ENCODE measurements around the gene NPAS3. TPM values are rescaled to one million over a fixed set of nuclear protein-coding genes. Genes with fewer than 3 reads are reported as not detected.

Gene NPAS3
- polyA plus RNA-seq, 1 donor: 1.0 TPM

DNA sequence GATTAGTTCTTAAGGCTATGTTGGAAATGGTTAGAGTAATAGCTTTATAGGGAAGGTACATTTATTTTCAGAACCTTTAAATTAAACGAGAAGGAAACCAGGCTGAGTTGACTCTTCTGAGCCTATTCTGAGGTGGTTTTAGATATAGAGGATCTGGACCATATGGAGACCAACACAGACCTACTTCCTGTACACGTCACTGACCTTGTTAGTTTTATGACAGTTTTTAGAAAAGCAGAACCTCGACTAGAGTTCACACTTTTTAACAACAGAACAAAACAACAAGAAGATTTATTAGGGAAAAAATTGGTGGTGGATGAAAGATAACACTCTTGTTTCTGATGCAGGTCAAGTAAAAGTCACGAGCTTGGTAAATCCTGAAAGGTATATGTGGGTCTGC is 107.1 kb downstream of the NPAS3 start:
- WGBS (ENCODE audit: insufficient coverage, low lambda C conversion rate): 92% methylated on average over 2 of the region's 4 CpGs
- Histone ChIP-seq H3K4me3 (ENCODE audit: low read length) (no peak overlapping the region), H3K9me3 (ENCODE audit: control insufficient read depth, low read depth, low read length) (no peaks in the 10 kb centered on the region), H3K27ac (ENCODE audit: low read length) (no peak overlapping the region), H3K36me3 (ENCODE audit: control insufficient read depth, insufficient read depth, low read length) (no peaks in the 10 kb centered on the region), H3K4me1 (ENCODE audit: control insufficient read depth, insufficient read depth, low read length) (no peaks in the 10 kb centered on the region), H3K27me3 (ENCODE audit: control insufficient read depth, insufficient read depth, low read length) (no peaks in the 10 kb centered on the region)
- DNase-seq: no peak

DNA sequence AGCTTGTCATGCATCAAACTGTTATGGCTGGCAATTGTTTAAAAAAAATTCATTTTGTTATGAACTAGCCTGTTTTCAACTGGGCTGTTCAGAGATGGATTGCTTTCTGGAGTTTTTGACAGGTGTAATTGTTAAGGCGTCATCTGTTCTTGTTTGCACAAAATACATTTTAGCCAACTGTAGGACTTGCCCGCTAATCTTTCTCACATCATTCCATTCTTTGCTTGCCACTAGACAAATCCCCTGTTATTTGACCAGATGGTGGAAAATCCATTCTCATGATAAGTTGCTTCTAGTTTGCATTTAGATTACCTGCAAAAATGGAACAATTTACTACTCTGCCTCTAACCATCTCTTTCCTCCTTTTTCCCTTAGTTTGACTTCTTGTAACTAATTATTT is 114.3 kb downstream of the NPAS3 start:
- H3K4me3 ChIP-seq (ENCODE audit: low read length): no peak overlapping the region
- no peak overlapping the region for H3K27ac ChIP-seq (ENCODE audit: low read length)
- WGBS (ENCODE audit: insufficient coverage, low lambda C conversion rate): 64% methylated on average over 2 of the region's 2 CpGs
- H3K9me3 ChIP-seq (ENCODE audit: control insufficient read depth, low read depth, low read length): no peaks in the 10 kb centered on the region
- no peaks in the 10 kb centered on the region for H3K36me3 ChIP-seq (ENCODE audit: control insufficient read depth, insufficient read depth, low read length)
- H3K4me1 ChIP-seq (ENCODE audit: control insufficient read depth, insufficient read depth, low read length): no peaks in the 10 kb centered on the region
- H3K27me3 ChIP-seq (ENCODE audit: control insufficient read depth, insufficient read depth, low read length): no peaks in the 10 kb centered on the region
- DNase-seq: no peak

DNA sequence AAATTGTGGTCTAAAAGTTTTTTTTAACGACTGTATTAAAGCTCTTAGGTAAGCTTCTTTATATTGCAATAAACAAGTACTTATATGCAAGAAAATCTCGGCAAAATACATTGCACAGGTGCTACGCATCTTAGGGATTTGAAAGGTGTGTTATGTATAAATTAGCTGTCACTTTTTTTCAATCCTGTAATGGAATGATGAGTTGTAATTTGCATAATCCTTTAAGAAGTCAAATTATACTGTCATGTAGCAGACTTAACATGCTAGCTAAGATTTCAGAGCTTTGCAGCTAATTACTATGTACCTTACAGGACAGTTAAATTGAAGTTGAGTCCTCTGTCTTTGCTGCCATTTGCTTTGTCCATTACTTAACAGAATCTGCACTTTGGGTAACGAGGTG is 117.5 kb downstream of the NPAS3 start:
- no peaks in the 10 kb centered on the region for H3K36me3 ChIP-seq (ENCODE audit: control insufficient read depth, insufficient read depth, low read length)
- DNase-seq: no peak
- 77% methylated on average over 2 of the region's 4 CpGs for WGBS (ENCODE audit: insufficient coverage, low lambda C conversion rate)
- H3K9me3 ChIP-seq (ENCODE audit: control insufficient read depth, low read depth, low read length): no peaks in the 10 kb centered on the region
- no peak overlapping the region for H3K4me3 ChIP-seq (ENCODE audit: low read length)
- no peaks in the 10 kb centered on the region for H3K4me1 ChIP-seq (ENCODE audit: control insufficient read depth, insufficient read depth, low read length)
- no peaks in the 10 kb centered on the region for H3K27me3 ChIP-seq (ENCODE audit: control insufficient read depth, insufficient read depth, low read length)
- no peak overlapping the region for H3K27ac ChIP-seq (ENCODE audit: low read length)

DNA sequence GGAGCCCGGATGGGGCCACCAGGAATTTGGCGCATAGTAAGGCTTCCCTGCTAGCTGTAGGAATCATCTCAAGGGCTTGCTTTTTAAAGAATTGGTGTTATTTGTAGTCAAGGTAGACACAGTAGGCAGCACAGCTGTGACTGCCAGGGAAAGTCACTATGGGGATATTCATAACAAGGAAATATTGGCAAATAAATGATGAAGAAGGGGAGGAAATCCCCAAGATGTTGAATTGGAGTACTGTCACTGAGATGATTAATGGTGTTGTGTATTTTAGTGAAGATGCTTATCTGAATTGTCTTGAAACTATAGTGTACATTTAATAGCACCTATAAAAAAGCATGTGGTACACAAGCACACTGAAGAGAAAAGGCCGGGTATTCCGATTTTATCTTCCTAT is 118.9 kb downstream of the NPAS3 start:
- Histone ChIP-seq H3K27me3 (ENCODE audit: control insufficient read depth, insufficient read depth, low read length) (no peaks in the 10 kb centered on the region), H3K4me1 (ENCODE audit: control insufficient read depth, insufficient read depth, low read length) (no peaks in the 10 kb centered on the region), H3K27ac (ENCODE audit: low read length) (no peak overlapping the region), H3K4me3 (ENCODE audit: low read length) (no peak overlapping the region), H3K9me3 (ENCODE audit: control insufficient read depth, low read depth, low read length) (no peaks in the 10 kb centered on the region), H3K36me3 (ENCODE audit: control insufficient read depth, insufficient read depth, low read length) (no peaks in the 10 kb centered on the region)
- DNase-seq: no peak
- WGBS (ENCODE audit: insufficient coverage, low lambda C conversion rate): 70% methylated on average over 2 of the region's 4 CpGs

DNA sequence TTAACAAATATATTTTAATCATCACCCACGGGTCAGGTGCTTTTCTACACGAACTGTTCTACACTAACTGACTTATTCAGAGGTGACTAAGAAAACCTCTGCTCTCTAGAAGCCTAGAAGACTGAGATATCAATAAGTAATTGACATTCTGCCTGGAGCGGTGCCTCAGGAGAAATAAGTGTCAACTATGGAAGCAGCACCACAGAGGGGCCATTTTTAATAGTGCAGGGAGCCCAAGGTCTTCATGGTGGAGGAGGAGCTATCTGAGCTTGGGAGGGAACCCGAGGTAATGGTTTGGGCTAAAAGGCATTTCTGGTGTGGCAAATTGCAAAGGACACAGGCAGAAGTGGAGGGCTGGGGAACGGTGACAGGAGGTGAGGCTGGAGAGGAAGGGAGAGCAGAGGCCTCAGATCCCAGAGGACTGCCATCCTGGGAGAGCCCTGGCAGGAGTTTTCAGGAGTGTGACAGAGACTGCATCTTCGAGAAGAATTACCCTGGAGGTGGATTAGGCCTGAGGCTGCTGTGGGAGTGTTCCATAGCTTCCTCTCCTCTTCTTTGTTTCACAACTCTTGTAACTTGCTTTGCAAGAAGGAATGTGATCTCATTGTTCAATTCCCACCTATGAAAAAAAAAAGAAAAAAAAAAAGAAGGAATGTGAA is 123.1 kb downstream of the NPAS3 start:
- Histone ChIP-seq H3K4me1 (ENCODE audit: control insufficient read depth, insufficient read depth, low read length) (no peaks in the 10 kb centered on the region), H3K9me3 (ENCODE audit: control insufficient read depth, low read depth, low read length) (no peaks in the 10 kb centered on the region), H3K27me3 (ENCODE audit: control insufficient read depth, insufficient read depth, low read length) (no peaks in the 10 kb centered on the region), H3K4me3 (ENCODE audit: low read length) (no peak overlapping the region), H3K27ac (ENCODE audit: low read length) (no peak overlapping the region), H3K36me3 (ENCODE audit: control insufficient read depth, insufficient read depth, low read length) (no peaks in the 10 kb centered on the region)
- WGBS (ENCODE audit: insufficient coverage, low lambda C conversion rate): no CpG with 5 or more reads among the region's 6 CpGs
- no peak for DNase-seq

DNA sequence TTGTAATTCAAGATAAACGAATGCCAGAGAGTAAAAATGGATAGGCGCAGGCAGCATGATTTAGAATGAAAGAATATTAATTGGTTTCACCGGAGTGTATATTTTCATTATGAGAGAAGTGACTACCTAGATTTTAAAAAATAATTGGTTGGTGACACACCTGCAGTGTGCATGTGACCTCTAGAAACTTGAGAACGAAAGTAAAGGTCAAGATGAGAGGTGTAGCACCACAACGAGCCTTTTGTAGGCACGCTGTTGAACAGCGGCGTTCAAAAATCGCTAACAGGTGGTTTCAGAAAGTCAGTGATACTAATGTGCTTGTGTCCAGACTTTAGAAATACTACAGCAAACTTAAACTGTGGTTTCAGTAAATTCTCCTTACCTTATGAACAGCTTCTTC is 123.8 kb downstream of the NPAS3 start:
- Histone ChIP-seq H3K9me3 (ENCODE audit: control insufficient read depth, low read depth, low read length) (no peaks in the 10 kb centered on the region), H3K4me3 (ENCODE audit: low read length) (no peak overlapping the region), H3K27ac (ENCODE audit: low read length) (no peak overlapping the region), H3K4me1 (ENCODE audit: control insufficient read depth, insufficient read depth, low read length) (no peaks in the 10 kb centered on the region), H3K36me3 (ENCODE audit: control insufficient read depth, insufficient read depth, low read length) (no peaks in the 10 kb centered on the region), H3K27me3 (ENCODE audit: control insufficient read depth, insufficient read depth, low read length) (no peaks in the 10 kb centered on the region)
- 90% methylated on average over 2 of the region's 9 CpGs for WGBS (ENCODE audit: insufficient coverage, low lambda C conversion rate)
- no peak for DNase-seq

DNA sequence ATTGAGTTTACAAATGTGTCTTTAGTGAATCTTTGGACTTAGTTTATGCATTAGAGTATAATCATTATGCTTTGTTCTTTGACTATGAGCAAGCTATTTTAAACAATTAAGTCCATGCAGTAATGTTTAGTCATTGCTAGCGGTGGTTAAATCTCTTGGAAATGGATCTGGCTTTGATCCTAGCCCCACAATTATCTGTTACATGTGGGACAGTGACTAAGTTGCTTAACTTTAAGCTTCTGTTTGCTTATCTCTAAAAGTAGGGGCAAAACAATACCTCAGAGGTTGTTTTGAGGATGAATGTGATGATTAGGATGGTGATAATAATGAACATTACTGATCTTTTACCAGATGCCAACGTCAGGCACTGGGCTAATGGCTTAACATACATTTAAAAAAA is 124.2 kb downstream of the NPAS3 start:
- no peaks in the 10 kb centered on the region for H3K9me3 ChIP-seq (ENCODE audit: control insufficient read depth, low read depth, low read length)

DNA sequence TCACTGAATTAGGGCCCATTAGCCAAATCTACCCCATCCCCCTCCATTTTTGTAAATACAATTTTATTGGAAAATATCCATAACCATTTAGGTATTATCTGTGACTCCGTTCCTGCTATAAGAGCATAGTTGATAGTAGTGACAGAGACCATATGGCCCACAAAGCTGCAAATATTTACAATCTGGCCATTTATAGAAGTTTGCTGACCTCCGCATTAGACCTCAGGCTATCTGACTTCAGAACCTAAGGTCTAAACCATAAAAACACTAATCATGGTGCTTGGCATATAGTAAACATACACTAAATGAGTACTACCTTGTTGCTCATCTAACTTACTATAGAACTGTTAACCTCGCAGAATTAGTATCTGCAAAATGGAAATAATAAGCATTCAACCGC is 124.8 kb downstream of the NPAS3 start:
- H3K4me1 ChIP-seq (ENCODE audit: control insufficient read depth, insufficient read depth, low read length): no peaks in the 10 kb centered on the region
- H3K27ac ChIP-seq (ENCODE audit: low read length): no peak overlapping the region
- no peak overlapping the region for H3K4me3 ChIP-seq (ENCODE audit: low read length)
- H3K27me3 ChIP-seq (ENCODE audit: control insufficient read depth, insufficient read depth, low read length): no peaks in the 10 kb centered on the region
- 100% methylated on average over 3 of the region's 4 CpGs for WGBS (ENCODE audit: insufficient coverage, low lambda C conversion rate)
- H3K36me3 ChIP-seq (ENCODE audit: control insufficient read depth, insufficient read depth, low read length): no peaks in the 10 kb centered on the region
- H3K9me3 ChIP-seq (ENCODE audit: control insufficient read depth, low read depth, low read length): no peaks in the 10 kb centered on the region
- no peak for DNase-seq

More for the DNA sequence above, 124.2 kb downstream of the NPAS3 start:
- H3K27ac ChIP-seq (ENCODE audit: low read length): no peak overlapping the region
- H3K4me3 ChIP-seq (ENCODE audit: low read length): no peak overlapping the region
- DNase-seq: no peak
- H3K27me3 ChIP-seq (ENCODE audit: control insufficient read depth, insufficient read depth, low read length): no peaks in the 10 kb centered on the region
- no CpG with 5 or more reads among the region's 2 CpGs for WGBS (ENCODE audit: insufficient coverage, low lambda C conversion rate)
- H3K36me3 ChIP-seq (ENCODE audit: control insufficient read depth, insufficient read depth, low read length): no peaks in the 10 kb centered on the region
- H3K4me1 ChIP-seq (ENCODE audit: control insufficient read depth, insufficient read depth, low read length): no peaks in the 10 kb centered on the region

DNA sequence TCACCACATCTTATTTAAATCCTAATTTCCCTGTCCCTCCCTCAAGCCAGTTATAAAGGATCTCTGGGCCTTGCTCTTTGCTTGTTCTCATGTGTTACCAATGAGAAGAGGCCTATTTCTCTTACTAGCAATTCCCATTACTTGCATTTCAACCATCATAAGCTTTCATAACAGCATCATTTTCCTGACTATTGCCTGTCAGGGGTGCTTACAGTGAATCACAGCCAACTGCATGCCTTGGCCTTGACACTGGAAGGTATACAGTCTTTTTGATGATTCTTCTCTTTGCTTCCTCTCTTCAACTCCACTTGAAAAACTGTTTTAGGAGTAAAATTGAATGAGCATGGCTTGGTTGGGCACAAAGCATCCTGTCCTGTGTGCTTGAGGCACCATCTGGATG is 127.0 kb downstream of the NPAS3 start:
- H3K4me1 ChIP-seq (ENCODE audit: control insufficient read depth, insufficient read depth, low read length): no peaks in the 10 kb centered on the region
- no peak for DNase-seq
- no peak overlapping the region for H3K27ac ChIP-seq (ENCODE audit: low read length)

DNA sequence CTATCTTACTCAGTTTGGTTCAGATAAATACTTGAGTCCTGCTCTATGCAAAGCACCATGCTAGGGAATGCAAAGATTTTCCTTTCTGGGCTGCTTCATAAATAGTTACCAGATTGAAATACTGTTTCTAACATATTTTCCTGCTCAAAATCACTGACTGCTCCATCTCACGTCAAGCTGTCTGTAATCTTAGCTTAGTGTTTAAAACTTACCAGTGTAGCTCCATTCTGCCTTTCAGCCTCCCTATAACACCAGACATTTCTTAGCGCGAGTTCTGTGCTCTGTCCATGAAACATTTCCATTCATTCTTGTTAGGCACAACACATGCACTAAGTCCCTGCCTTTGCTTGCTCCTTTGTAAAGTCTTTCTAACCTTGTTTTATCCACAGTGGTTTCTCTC is 129.4 kb downstream of the NPAS3 start:
- H3K9me3 ChIP-seq (ENCODE audit: control insufficient read depth, low read depth, low read length): no peaks in the 10 kb centered on the region

More for the DNA sequence above, 127.0 kb downstream of the NPAS3 start:
- H3K4me3 ChIP-seq (ENCODE audit: low read length): no peak overlapping the region
- H3K27me3 ChIP-seq (ENCODE audit: control insufficient read depth, insufficient read depth, low read length): no peaks in the 10 kb centered on the region
- H3K36me3 ChIP-seq (ENCODE audit: control insufficient read depth, insufficient read depth, low read length): no peaks in the 10 kb centered on the region
- no peaks in the 10 kb centered on the region for H3K9me3 ChIP-seq (ENCODE audit: control insufficient read depth, low read depth, low read length)

DNA sequence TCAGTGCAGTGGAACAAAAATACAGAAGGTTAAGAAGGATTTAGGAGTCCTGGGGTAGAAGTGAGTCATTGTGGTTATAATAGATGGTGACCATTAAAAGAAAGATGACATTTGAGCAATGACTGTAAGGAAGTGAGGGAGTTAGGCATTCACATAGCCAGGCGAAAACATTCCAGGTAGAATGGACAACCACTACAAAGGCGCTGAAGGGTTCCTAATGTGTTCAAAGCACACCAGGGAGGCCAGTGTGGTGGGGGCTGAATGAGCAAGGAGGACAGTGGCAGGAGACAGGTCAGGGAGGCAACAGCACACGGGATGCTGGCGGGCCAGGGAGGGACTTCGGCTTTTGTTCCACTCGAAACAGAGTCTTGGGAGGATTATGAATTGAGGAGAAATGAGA is 129.9 kb downstream of the NPAS3 start:
- Histone ChIP-seq H3K4me3 (ENCODE audit: low read length) (no peak overlapping the region), H3K27me3 (ENCODE audit: control insufficient read depth, insufficient read depth, low read length) (no peaks in the 10 kb centered on the region), H3K4me1 (ENCODE audit: control insufficient read depth, insufficient read depth, low read length) (no peaks in the 10 kb centered on the region), H3K27ac (ENCODE audit: low read length) (no peak overlapping the region), H3K9me3 (ENCODE audit: control insufficient read depth, low read depth, low read length) (no peaks in the 10 kb centered on the region), H3K36me3 (ENCODE audit: control insufficient read depth, insufficient read depth, low read length) (no peaks in the 10 kb centered on the region)
- WGBS (ENCODE audit: insufficient coverage, low lambda C conversion rate): no CpG with 5 or more reads among the region's 6 CpGs
- no peak for DNase-seq

More for the DNA sequence above, 129.4 kb downstream of the NPAS3 start:
- no peak for DNase-seq
- no peaks in the 10 kb centered on the region for H3K27me3 ChIP-seq (ENCODE audit: control insufficient read depth, insufficient read depth, low read length)
- H3K4me3 ChIP-seq (ENCODE audit: low read length): no peak overlapping the region
- no CpG with 5 or more reads among the region's 3 CpGs for WGBS (ENCODE audit: insufficient coverage, low lambda C conversion rate)
- no peaks in the 10 kb centered on the region for H3K36me3 ChIP-seq (ENCODE audit: control insufficient read depth, insufficient read depth, low read length)
- no peaks in the 10 kb centered on the region for H3K4me1 ChIP-seq (ENCODE audit: control insufficient read depth, insufficient read depth, low read length)
- H3K27ac ChIP-seq (ENCODE audit: low read length): no peak overlapping the region
